Fibroblast of lung (primary cell): ENCODE results near the gene C1QB.

Experiments used
- CTCF ChIP-seq, 2 donors: IDR thresholded peaks in 1 of 2; conservative IDR thresholded peaks in 1 of 2; 1 replicate in 1 of 2; 2 replicates in 1 of 2; pipeline ENCODE4 v1.5.1; 2011 to 2012; ENCODE audit warnings: low read length in 2 of 2, control low read depth in 1 of 2, inconsistent platforms in 1 of 2, low read depth in 1 of 2, mild to moderate bottlenecking in 1 of 2
- EZH2 ChIP-seq: IDR thresholded peaks from 2 replicates; pipeline ENCODE4 v1.5.1; 2012; ENCODE audit warnings: low read length, control low read depth, mild to moderate bottlenecking; ENCODE audit errors: missing control alignments

GRCh38 chr1:22708777-22709176, 55.7 kb downstream of the C1QB start:
- no peak for TF ChIP-seq EZH2
- no peak for TF ChIP-seq CTCF (conservative IDR thresholded peaks at IDR 0.05 in 1 of 2, IDR thresholded peaks at IDR 0.05 in 1 of 2; ENCODE audit: low read depth in 1 of 2, low read length in 2 of 2)
